IMR-90 (cell line): ENCODE data around the gene KLHL2. TPM values are rescaled to one million over a fixed set of nuclear protein-coding genes. Genes with fewer than 3 reads are reported as not detected.

ENCODE experiments used
- ATAC-seq: fragments of 200-7000 bp; cut with Tn5 transposase; 2 replicates; pipeline ENCODE4 v1.9.1; 2020; ENCODE audit warnings: low read depth, mild to moderate bottlenecking, moderate library complexity
- BruUV-seq: library from RNA; stranded (reverse); fragments of 400-500 nt; replicated peaks from 2 replicates; lab custom pipeline; 2021; lab: Mats Ljungman, UMichigan
- CTCF ChIA-PET: fragments of 300-600 bp; formaldehyde crosslinking; extraction: SDS; loops from one replicate; lab custom pipeline; 2021; ENCODE audit warnings: antibody characterized with exemption; lab: Yijun Ruan, JAX
- POLR2A ChIA-PET: fragments of 300-600 bp; sonication (Branson Sonifier 250); formaldehyde crosslinking; loops from one replicate; lab custom pipeline; 2022; ENCODE audit warnings: antibody characterized with exemption; ENCODE audit not compliant: unreplicated experiment; lab: Charles Lee
- DNase-seq: peaks from one replicate; pipeline ENCODE4 v3.0.0; 2013
- H2AFZ ChIP-seq: replicated peaks from 2 replicates; pipeline ENCODE3; 2013; ENCODE audit warnings: low read length, mild to moderate bottlenecking; ENCODE audit not compliant: poor library complexity
- H2AK5ac ChIP-seq: 2 replicates; pipeline ENCODE4 v1.6.1; 2013; ENCODE audit warnings: low read depth, low read length, inconsistent platforms
- H2AK9ac ChIP-seq: replicated peaks from 2 replicates; pipeline ENCODE3; 2013; ENCODE audit warnings: mild to moderate bottlenecking, low read depth, low read length, moderate library complexity; ENCODE audit not compliant: poor library complexity
- H2BK120ac ChIP-seq: 2 replicates; pipeline ENCODE4 v1.6.1; 2013; ENCODE audit warnings: low read depth, low read length, inconsistent platforms
- H2BK15ac ChIP-seq: 3 replicates; pipeline ENCODE4 v1.6.1; 2013; ENCODE audit warnings: low read depth, low read length, inconsistent platforms
- H2BK20ac ChIP-seq: 2 replicates; pipeline ENCODE4 v1.6.1; 2013; ENCODE audit warnings: low read depth, mild to moderate bottlenecking, inconsistent platforms, low read length, moderate library complexity
- H2BK5ac ChIP-seq: 2 replicates; pipeline ENCODE4 v1.6.1; 2013; ENCODE audit warnings: mild to moderate bottlenecking, low read depth, low read length, inconsistent platforms; ENCODE audit not compliant: poor library complexity, severe bottlenecking
- H3K14ac ChIP-seq: replicated peaks from 2 replicates; pipeline ENCODE4 v1.6.1; 2013; ENCODE audit warnings: low read depth, low read length, inconsistent platforms
- H3K18ac ChIP-seq: 2 replicates; pipeline ENCODE4 v1.6.1; 2013; ENCODE audit warnings: low read depth, low read length, control low read depth
- H3K23ac ChIP-seq: 2 replicates; pipeline ENCODE4 v1.6.1; 2013; ENCODE audit warnings: low read depth, low read length, inconsistent platforms
- H3K27ac ChIP-seq: 2 replicates; pipeline ENCODE4 v1.5.1; 2013; ENCODE audit warnings: mild to moderate bottlenecking, control low read depth, low read length; ENCODE audit not compliant: insufficient read depth
- H3K27me3 ChIP-seq: 2 replicates; pipeline ENCODE4 v1.6.1; 2013; ENCODE audit warnings: low read length; ENCODE audit not compliant: control insufficient read depth, insufficient read depth
- H3K36me3 ChIP-seq: 2 replicates; pipeline ENCODE4 v1.6.1; 2013; ENCODE audit warnings: low read length, mixed read lengths; ENCODE audit not compliant: control insufficient read depth, insufficient read depth
- H3K4ac ChIP-seq: 2 replicates; pipeline ENCODE4 v1.6.1; 2013; ENCODE audit warnings: low read depth, low read length, inconsistent platforms
- H3K4me1 ChIP-seq: 2 replicates; pipeline ENCODE4 v1.6.1; 2013; ENCODE audit warnings: low read length, mixed read lengths; ENCODE audit not compliant: control insufficient read depth, insufficient read depth
- H3K4me2 ChIP-seq: 2 replicates; pipeline ENCODE4 v1.6.1; 2013; ENCODE audit warnings: low read depth, mild to moderate bottlenecking, control low read depth, low read length, moderate library complexity
- H3K4me3 ChIP-seq: 2 replicates; pipeline ENCODE4 v1.5.1; 2013; ENCODE audit warnings: low read depth, mild to moderate bottlenecking, control low read depth, low read length, moderate library complexity; ENCODE audit not compliant: insufficient read depth
- H3K56ac ChIP-seq: 2 replicates; pipeline ENCODE4 v1.6.1; 2013; ENCODE audit warnings: low read length, inconsistent platforms; ENCODE audit not compliant: insufficient read depth; ENCODE audit errors: extremely low read depth
- H3K79me1 ChIP-seq, 2 experiments: 2 replicates each; pipeline ENCODE4 v1.6.1; 2013; ENCODE audit warnings: low read length in 2 of 2, inconsistent platforms in 1 of 2, low read depth in 1 of 2
- H3K9ac ChIP-seq: 2 replicates; pipeline ENCODE4 v1.6.1; 2013; ENCODE audit warnings: low read depth, low read length, control low read depth
- H3K9me1 ChIP-seq: 2 replicates; pipeline ENCODE4 v1.6.1; 2013; ENCODE audit warnings: low read length, inconsistent platforms; ENCODE audit not compliant: insufficient read depth
- H3K9me3 ChIP-seq: 2 replicates; pipeline ENCODE4 v1.6.1; 2013; ENCODE audit warnings: low read length; ENCODE audit not compliant: control insufficient read depth, insufficient read depth
- H4K20me1 ChIP-seq: 2 replicates; pipeline ENCODE4 v1.6.1; 2013; ENCODE audit warnings: low read length, inconsistent platforms; ENCODE audit not compliant: insufficient read depth
- H4K5ac ChIP-seq: 2 replicates; pipeline ENCODE4 v1.6.1; 2013; ENCODE audit warnings: mild to moderate bottlenecking, low read depth, low read length, control low read depth
- H4K8ac ChIP-seq, 2 experiments: 2 replicates each; pipeline ENCODE4 v1.6.1; 2013; ENCODE audit warnings: low read depth in 2 of 2, low read length in 2 of 2, control low read depth in 1 of 2, inconsistent platforms in 1 of 2
- H4K91ac ChIP-seq: 2 replicates; pipeline ENCODE4 v1.6.1; 2013; ENCODE audit warnings: low read depth, low read length, inconsistent platforms; ENCODE audit not compliant: insufficient read depth
- CEBPB ChIP-seq: IDR thresholded peaks from 2 replicates; pipeline ENCODE4 v1.6.1; 2012; ENCODE audit warnings: low read depth, low read length, improper control_type of control experiment
- FOS ChIP-seq: fragments of 150-350 bp; IDR thresholded peaks from 2 replicates; pipeline ENCODE4 v1.6.1; 2016; ENCODE audit warnings: low read depth, low read length
- MAFK ChIP-seq: IDR thresholded peaks from 2 replicates; pipeline ENCODE4 v1.6.1; 2012; ENCODE audit warnings: low read depth, low read length, improper control_type of control experiment
- MAZ ChIP-seq: IDR thresholded peaks from 2 replicates; pipeline ENCODE4 v1.6.1; 2012; ENCODE audit warnings: low read depth, mild to moderate bottlenecking, low read length, improper control_type of control experiment, moderate library complexity, borderline replicate concordance
- WGBS, 2 experiments: methylation state at CpG; one replicate each; pipeline versions ENCODE4 v1.1.5 to v1.1.7; 2013; ENCODE audit warnings: missing lambda C conversion rate in 2 of 2; ENCODE audit not compliant: insufficient read length in 1 of 2; ENCODE audit errors: extremely low coverage in 2 of 2; 5-methylcytosine and 5-hydroxymethylcytosine counted together
- dilution Hi-C: fragments of 300-500 bp; cut with HindIII; formaldehyde crosslinking; loops from one replicate; pipeline ENCODE4 v1.14.3; 2018; ENCODE audit warnings: low sequenced_read_pairs; ENCODE audit not compliant: unreplicated experiment
- in situ Hi-C: fragments of 300-500 bp; cut with MboI; formaldehyde crosslinking; loops from 3 replicates; pipeline ENCODE4 v1.14.3; 2019; ENCODE audit warnings: low sequenced_read_pairs, inconsistent platforms, mixed read lengths
- intact Hi-C: fragments of 100-400 bp; cut with micrococcal nuclease; formaldehyde crosslinking; loops from 2 replicates; pipeline ENCODE4 v1.10.0; 2022
- polyA plus RNA-seq, 3 experiments: library from polyadenylated mRNA; depleted of rRNA; stranded (reverse); fragments of >200 nt; gene quantifications; 2 replicates each; pipeline ENCODE4 v1.2.3, GENCODE V29; 2012; ENCODE audit warnings: low replicate concordance in 1 of 3
- total RNA-seq: library from RNA; depleted of rRNA; stranded (reverse); fragments of >200 nt; gene quantifications from 2 replicates; pipeline ENCODE4 v1.2.3, GENCODE V29; 2012
- TF ChIP-seq, protein P1 (sequence below): fragments of 150-350 bp; IDR thresholded peaks from 2 replicates; pipeline ENCODE4 v1.6.1; 2017; ENCODE audit warnings: mild to moderate bottlenecking, antibody characterized with exemption, low read length, low read depth

KLHL2 gene
- total and polyA plus RNA-seq, 2 of the 4 experiments (the other 2 are of a cell fraction): 11.0 to 12.4 TPM

DNA sequence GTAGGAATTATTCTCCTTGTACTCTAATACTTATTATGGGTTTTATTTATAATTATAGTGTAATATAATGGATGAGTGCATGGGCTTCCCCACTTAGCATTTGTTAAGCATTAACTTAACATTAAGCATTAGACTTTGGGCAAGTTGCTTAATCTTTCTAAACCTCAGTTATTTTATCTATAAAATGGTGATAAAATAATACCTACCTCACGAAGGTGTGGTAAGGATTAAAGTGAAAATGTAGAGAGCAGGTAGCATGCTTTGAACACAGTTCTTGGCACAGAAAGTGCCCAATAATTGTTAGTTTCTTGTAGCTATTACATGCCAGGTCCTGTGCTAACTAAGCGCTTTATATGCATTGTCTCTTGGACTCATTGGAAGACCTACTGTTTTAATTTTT is 122.7 kb downstream of the KLHL2 start:
- dilution Hi-C loops (no loop called here), intact Hi-C loops (no loop called here), in situ Hi-C loops (loop anchor here (25.0 kb wide), 1 partner anchor 118 kb away; the partner anchor contains the start of gene KLHL2)
- ChIA-PET CTCF (no interaction called here), POLR2A (no interaction called here)
- 0 out of 2 replicates have a peak, but pooled peaks cover 4% of the 10 kb centered on the region for H3K9me1 ChIP-seq
- H4K8ac ChIP-seq: no peak overlapping the region
- no peak overlapping the region for H3K4ac ChIP-seq
- H3K4me1 ChIP-seq: peaks cover 3% of the 10 kb centered on the region; the same call in 1 of the 2 replicates
- H3K23ac ChIP-seq: no peak overlapping the region
- H4K5ac ChIP-seq: no peak overlapping the region
- no peak overlapping the region for H3K4me3 ChIP-seq
- no peaks in the 10 kb centered on the region for H3K36me3 ChIP-seq
- no peak overlapping the region for H3K18ac ChIP-seq
- no peak overlapping the region for H2BK15ac ChIP-seq
- H4K91ac ChIP-seq: no peak overlapping the region
- no peaks in the 10 kb centered on the region for H3K9me3 ChIP-seq
- H2BK20ac ChIP-seq: no peak overlapping the region
- H2AK9ac ChIP-seq: no peak overlapping the region
- no peak overlapping the region for H3K4me2 ChIP-seq
- H3K27me3 ChIP-seq: no peaks in the 10 kb centered on the region
- BruUV-seq: no TSS peak
- WGBS, 2 experiments: 100% methylated on average over 1 of the region's 2 CpGs; no CpG with 5 or more reads in 1 of the 2 experiments
- ATAC-seq: no peak
- H3K56ac ChIP-seq: no peak overlapping the region
- H2AFZ ChIP-seq: no peak overlapping the region
- H2BK120ac ChIP-seq: no peak overlapping the region
- no peak overlapping the region for H2BK5ac ChIP-seq
- DNase-seq: no peak
- no peak overlapping the region for H3K14ac ChIP-seq
- no peaks in the 10 kb centered on the region for H4K20me1 ChIP-seq
- H3K9ac ChIP-seq: no peak overlapping the region
- H2AK5ac ChIP-seq: no peak overlapping the region
- TF ChIP-seq CEBPB (no peak), MAZ (no peak), FOS (no peak), MAFK (no peak)
- TF ChIP-seq, protein P1, sequence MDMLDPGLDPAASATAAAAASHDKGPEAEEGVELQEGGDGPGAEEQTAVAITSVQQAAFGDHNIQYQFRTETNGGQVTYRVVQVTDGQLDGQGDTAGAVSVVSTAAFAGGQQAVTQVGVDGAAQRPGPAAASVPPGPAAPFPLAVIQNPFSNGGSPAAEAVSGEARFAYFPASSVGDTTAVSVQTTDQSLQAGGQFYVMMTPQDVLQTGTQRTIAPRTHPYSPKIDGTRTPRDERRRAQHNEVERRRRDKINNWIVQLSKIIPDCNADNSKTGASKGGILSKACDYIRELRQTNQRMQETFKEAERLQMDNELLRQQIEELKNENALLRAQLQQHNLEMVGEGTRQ: no peak
- peaks cover 10 to 26% of the 10 kb centered on the region in 2 experiments for H3K79me1 ChIP-seq
- no peak overlapping the region for H3K27ac ChIP-seq
